Right atrium auricular region (tissue), 2 donors: ENCODE measurements around the gene NKX3-2. TPM values are rescaled to one million over a fixed set of nuclear protein-coding genes. Genes with fewer than 3 reads are reported as not detected.

Experiments
- DNase-seq: peaks from one replicate; pipeline ENCODE4 v3.0.0-alpha.2; 2019; ENCODE audit warnings: low spot score
- H3K27ac ChIP-seq, 2 donors: fragments of 200-600 bp; sonication (generic); 1 replicate in 1 of 2; 2 replicates in 1 of 2; pipeline ENCODE4 v1.5.1; 2016 to 2019
- H3K27me3 ChIP-seq, 2 donors: fragments of 200-600 bp; sonication (generic); one replicate each; pipeline versions ENCODE4 v1.5.1 to v1.6.0; 2017 to 2019
- H3K36me3 ChIP-seq: fragments of 200-600 bp; sonication (generic); one replicate; pipeline ENCODE4 v1.5.1; 2016
- H3K4me1 ChIP-seq, 2 donors: fragments of 200-600 bp; sonication (generic); one replicate each; pipeline versions ENCODE4 v1.5.1 to v1.6.0; 2017 to 2019
- H3K4me3 ChIP-seq, 2 donors: fragments of 200-600 bp; sonication (generic); 1 replicate in 1 of 2; 2 replicates in 1 of 2; pipeline ENCODE4 v1.5.1; 2017 to 2019; ENCODE audit warnings: mild to moderate bottlenecking in 1 of 2, moderate library complexity in 1 of 2
- H3K9me3 ChIP-seq, 2 donors: fragments of 200-600 bp; sonication (generic); one replicate each; pipeline ENCODE4 v1.5.1; 2019
- total RNA-seq, 2 donors: library from RNA; depleted of rRNA; stranded (reverse); fragments of >200 nt; gene quantifications; one replicate each; pipeline ENCODE4 v1.1.0, GENCODE V29; 2016
- TF ChIP-seq, protein P1 (sequence below), 2 donors: fragments of 200-600 bp; sonication (generic); IDR thresholded peaks; one replicate each; pipeline ENCODE4 v1.5.1; 2019; ENCODE audit warnings: antibody characterized with exemption in 2 of 2

Gene NKX3-2
- total RNA-seq, 2 donors from 2014 or later: not detected

DNA sequence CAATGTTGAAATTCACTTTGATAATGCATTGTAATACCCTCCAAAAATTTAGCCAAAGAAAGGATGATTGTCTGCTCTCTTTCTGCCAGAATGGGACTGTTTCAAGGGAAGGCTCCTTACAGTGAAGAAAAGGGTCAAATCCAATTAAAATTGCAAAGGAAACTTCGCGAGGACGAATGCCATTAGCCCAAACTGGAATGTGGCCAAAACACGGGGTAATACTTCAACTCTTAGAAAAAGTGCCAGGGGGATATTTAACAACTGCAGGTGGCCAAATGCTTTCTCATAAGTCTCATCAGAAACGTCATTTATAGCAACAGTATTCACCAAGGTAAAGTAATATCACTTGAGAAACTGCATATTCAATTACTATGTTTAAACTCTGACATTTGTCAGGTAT, 29.0 kb downstream of the NKX3-2 start:
- H3K27me3 ChIP-seq: no peaks in the 10 kb centered on the region
- H3K4me3 ChIP-seq: no peak overlapping the region
- no peak for DNase-seq

DNA sequence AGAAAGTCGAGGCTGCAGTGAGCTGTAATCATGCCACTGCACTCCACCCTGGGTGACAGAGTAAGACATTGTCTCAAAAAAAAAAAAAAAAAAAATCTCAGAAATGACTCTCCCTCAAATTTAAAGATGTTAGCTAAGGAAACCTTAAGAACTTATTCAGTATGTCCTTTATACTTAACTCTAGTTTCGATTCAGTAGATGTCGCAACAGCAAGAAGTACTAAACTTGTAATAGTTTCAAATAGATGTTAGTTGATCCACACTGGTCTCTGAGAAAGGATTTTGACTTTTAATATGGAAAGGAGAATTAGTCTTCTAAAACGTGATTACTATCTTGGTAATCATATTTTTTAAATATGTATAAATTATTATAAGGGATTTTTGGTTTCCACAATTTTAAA, 29.6 kb downstream of the NKX3-2 start:
- Histone ChIP-seq H3K36me3 (no peaks in the 10 kb centered on the region), H3K27me3 (no peaks in the 10 kb centered on the region), H3K4me1 (no peaks in the 10 kb centered on the region), H3K27ac (no peak overlapping the region), H3K4me3 (no peak overlapping the region), H3K9me3 (no peaks in the 10 kb centered on the region)
- TF ChIP-seq, protein P1, sequence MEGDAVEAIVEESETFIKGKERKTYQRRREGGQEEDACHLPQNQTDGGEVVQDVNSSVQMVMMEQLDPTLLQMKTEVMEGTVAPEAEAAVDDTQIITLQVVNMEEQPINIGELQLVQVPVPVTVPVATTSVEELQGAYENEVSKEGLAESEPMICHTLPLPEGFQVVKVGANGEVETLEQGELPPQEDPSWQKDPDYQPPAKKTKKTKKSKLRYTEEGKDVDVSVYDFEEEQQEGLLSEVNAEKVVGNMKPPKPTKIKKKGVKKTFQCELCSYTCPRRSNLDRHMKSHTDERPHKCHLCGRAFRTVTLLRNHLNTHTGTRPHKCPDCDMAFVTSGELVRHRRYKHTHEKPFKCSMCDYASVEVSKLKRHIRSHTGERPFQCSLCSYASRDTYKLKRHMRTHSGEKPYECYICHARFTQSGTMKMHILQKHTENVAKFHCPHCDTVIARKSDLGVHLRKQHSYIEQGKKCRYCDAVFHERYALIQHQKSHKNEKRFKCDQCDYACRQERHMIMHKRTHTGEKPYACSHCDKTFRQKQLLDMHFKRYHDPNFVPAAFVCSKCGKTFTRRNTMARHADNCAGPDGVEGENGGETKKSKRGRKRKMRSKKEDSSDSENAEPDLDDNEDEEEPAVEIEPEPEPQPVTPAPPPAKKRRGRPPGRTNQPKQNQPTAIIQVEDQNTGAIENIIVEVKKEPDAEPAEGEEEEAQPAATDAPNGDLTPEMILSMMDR (IDR thresholded peaks at IDR 0.05): no peak
- DNase-seq: no peak

More for the DNA sequence above, 29.0 kb downstream of the NKX3-2 start:
- Histone ChIP-seq H3K4me1 (no peaks in the 10 kb centered on the region), H3K36me3 (no peaks in the 10 kb centered on the region), H3K27ac (no peak overlapping the region), H3K9me3 (no peaks in the 10 kb centered on the region)
- TF ChIP-seq, protein P1 (IDR thresholded peaks at IDR 0.05): no peak

DNA sequence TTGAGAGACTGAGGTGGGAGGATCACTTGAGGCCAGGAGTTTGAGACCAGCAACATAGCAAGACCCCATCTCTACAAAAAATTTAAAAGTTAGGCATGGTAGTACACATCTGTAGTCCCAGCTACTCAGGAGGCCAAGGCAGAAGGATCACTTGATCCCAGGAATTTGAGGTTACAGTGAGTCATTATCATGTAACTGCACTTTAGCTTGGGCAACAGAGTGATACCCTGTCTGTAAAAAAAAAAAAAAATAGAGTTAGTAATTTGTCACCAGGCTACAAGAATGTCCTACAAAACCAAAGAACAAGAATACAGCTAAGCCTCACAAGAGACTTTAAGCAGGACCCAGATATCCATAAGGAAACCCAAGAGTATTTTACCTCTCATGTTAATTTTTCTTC, 33.2 kb downstream of the NKX3-2 start:
- Histone ChIP-seq H3K36me3 (no peaks in the 10 kb centered on the region), H3K4me1 (no peaks in the 10 kb centered on the region), H3K27ac (no peak overlapping the region), H3K27me3 (no peaks in the 10 kb centered on the region), H3K9me3 (no peaks in the 10 kb centered on the region), H3K4me3 (no peak overlapping the region)
- DNase-seq: no peak
- TF ChIP-seq, protein P1 (IDR thresholded peaks at IDR 0.05): no peak

DNA sequence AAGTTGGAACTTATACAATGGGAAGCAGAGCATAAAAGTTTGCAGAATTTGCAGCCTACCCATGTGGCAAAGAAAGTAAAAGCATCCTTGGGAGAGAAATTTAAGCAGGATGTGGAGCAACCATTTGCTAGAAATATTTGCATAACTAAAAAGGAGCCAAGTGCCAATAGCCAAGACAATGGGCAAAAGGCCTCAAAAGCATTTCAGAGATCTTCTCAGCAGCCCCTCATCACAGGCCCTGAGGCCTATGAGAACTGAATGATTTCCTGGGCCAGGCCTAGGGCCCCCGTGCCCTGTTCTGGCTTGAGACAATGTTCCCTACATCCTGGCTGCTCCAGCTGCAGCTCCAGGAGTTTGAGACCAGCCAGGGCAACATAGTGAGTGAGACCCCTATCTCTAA, 34.9 kb downstream of the NKX3-2 start:
- TF ChIP-seq, protein P1 (IDR thresholded peaks at IDR 0.05): no peak
- Histone ChIP-seq H3K4me3 (no peak overlapping the region), H3K4me1 (no peaks in the 10 kb centered on the region), H3K27ac (no peak overlapping the region), H3K9me3 (no peaks in the 10 kb centered on the region), H3K36me3 (no peaks in the 10 kb centered on the region), H3K27me3 (no peaks in the 10 kb centered on the region)
- DNase-seq: no peak

DNA sequence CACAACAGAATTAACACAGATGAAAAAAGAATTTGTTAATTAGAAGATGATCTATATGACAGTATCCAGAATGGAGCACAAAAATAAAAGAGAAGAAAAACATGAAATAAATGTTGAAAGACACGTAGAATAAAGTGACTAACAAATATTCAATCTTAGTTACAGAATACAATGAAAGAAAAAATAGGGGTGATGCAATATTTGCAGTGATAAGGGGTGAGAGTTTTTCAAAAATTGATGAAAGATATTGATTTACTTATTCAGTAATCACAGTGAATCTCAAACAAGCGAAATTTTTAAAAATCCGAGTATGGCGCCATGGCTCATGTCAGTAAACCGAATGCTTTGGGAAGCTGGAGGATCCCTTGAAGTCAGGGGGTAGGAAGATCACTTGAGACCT, 39.9 kb downstream of the NKX3-2 start:
- Histone ChIP-seq H3K36me3 (no peaks in the 10 kb centered on the region), H3K27ac (no peak overlapping the region), H3K27me3 (no peaks in the 10 kb centered on the region), H3K4me3 (no peak overlapping the region), H3K9me3 (no peaks in the 10 kb centered on the region), H3K4me1 (no peaks in the 10 kb centered on the region)
- no peak for DNase-seq
- TF ChIP-seq, protein P1 (IDR thresholded peaks at IDR 0.05): no peak

DNA sequence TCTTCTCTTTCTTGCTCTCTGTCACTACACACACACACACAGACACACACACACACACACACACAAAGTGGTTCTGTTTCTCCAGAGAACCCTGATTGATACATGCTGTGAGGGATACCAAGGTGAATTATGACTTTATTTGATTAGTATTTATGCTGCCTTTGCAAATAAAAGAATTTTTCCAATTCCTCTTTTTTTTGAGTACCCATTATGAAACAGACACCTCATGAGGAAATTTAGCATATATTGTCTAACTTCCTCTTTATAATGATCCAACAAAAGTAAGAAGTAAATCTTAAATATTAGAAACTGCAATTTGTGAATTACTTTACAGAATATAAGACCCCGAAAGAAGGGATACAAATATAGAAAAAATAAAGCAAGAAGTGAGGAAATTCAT, 45.8 kb downstream of the NKX3-2 start:
- Histone ChIP-seq H3K4me3 (no peak overlapping the region), H3K27me3 (no peaks in the 10 kb centered on the region), H3K9me3 (no peaks in the 10 kb centered on the region), H3K36me3 (no peaks in the 10 kb centered on the region), H3K27ac (no peak overlapping the region), H3K4me1 (no peaks in the 10 kb centered on the region)
- TF ChIP-seq, protein P1 (IDR thresholded peaks at IDR 0.05): no peak
- no peak for DNase-seq
